Measurements from ENCODE around the gene NTRK2.

- TF ChIP-seq CTCF (IDR thresholded peaks at IDR 0.05): no peak
- TF ChIP-seq ZFX (IDR thresholded peaks at IDR 0.05; ENCODE audit: borderline replicate concordance): no peak
Observed at GRCh38 chr9:84858364-84858763, 188.8 kb downstream of the NTRK2 start.

All from 22Rv1 (cell line).